ENCODE data around the gene CCDC73.
A peak's percentile ranks its signal among the peaks of the same experiment; 100 is the strongest.
"Not testable (repeated sequence)": the region's sequence is repeated elsewhere in the genome, so short reads cannot be mapped to it uniquely, and the experiment has no call there.

Gene CCDC73

GRCh38 chr11:32794439-32794838 lies at the start of gene CCDC73:
Gene CCDC73 (minus strand): TSS chr11:32794662. CDS start chr11:32760243, 34,419 bp downstream.
- DNase-seq (ENCODE audit: low read depth in 1 of 2, low spot score in 1 of 2): no peak

GRCh38 chr11:32843544-32843943 lies 49.1 kb upstream of the CCDC73 start:
- no peak for DNase-seq (ENCODE audit: low read depth in 1 of 2, low spot score in 1 of 2)

- DNase-seq (ENCODE audit: low read depth in 1 of 2, low spot score in 1 of 2): no peak
Observed at GRCh38 chr11:32840587-32840986, 46.1 kb upstream of the CCDC73 start.

- DNase-seq (ENCODE audit: low read depth in 1 of 2, low spot score in 1 of 2): no peak
Observed at GRCh38 chr11:32839308-32839707, 44.8 kb upstream of the CCDC73 start.

GRCh38 chr11:32838505-32839274 lies 44.2 kb upstream of the CCDC73 start:
- DNase-seq (ENCODE audit: low read depth in 1 of 2, low spot score in 1 of 2): no peak

- DNase-seq (ENCODE audit: low read depth in 1 of 2, low spot score in 1 of 2): no peak
Observed at GRCh38 chr11:32836946-32837345, 42.5 kb upstream of the CCDC73 start.

GRCh38 chr11:32833921-32834320 lies 39.5 kb upstream of the CCDC73 start:
- no peak for DNase-seq (ENCODE audit: low read depth in 1 of 2, low spot score in 1 of 2)

- DNase-seq (ENCODE audit: low read depth in 1 of 2, low spot score in 1 of 2): no peak
Observed at GRCh38 chr11:32831221-32831620, 36.8 kb upstream of the CCDC73 start.

GRCh38 chr11:32830796-32831195 lies 36.3 kb upstream of the CCDC73 start:
- no peak for DNase-seq (ENCODE audit: low read depth in 1 of 2, low spot score in 1 of 2)

- DNase-seq (ENCODE audit: low read depth in 1 of 2, low spot score in 1 of 2): no peak
Observed at GRCh38 chr11:32830413-32830738, 35.9 kb upstream of the CCDC73 start.

GRCh38 chr11:32829680-32830412 lies 35.4 kb upstream of the CCDC73 start, which contains the start of gene PRRG4:
Gene PRRG4 (plus strand): TSS chr11:32829927. CDS start chr11:32830530, 603 bp downstream.
- peak in 1 of 2 donors; percentile 34 for DNase-seq (ENCODE audit: low read depth in 1 of 2, low spot score in 1 of 2)

GRCh38 chr11:32829157-32829679 lies 34.8 kb upstream of the CCDC73 start:
- DNase-seq (ENCODE audit: low read depth in 1 of 2, low spot score in 1 of 2): no peak

GRCh38 chr11:32827276-32827675 lies 32.8 kb upstream of the CCDC73 start:
- no peak for DNase-seq (ENCODE audit: low read depth in 1 of 2, low spot score in 1 of 2)

- no peak for DNase-seq (ENCODE audit: low read depth in 1 of 2, low spot score in 1 of 2)
Observed at GRCh38 chr11:32826113-32826512, 31.7 kb upstream of the CCDC73 start.

- DNase-seq (ENCODE audit: low read depth in 1 of 2, low spot score in 1 of 2): not testable (repeated sequence)
Observed at GRCh38 chr11:32823617-32824016, 29.2 kb upstream of the CCDC73 start.

- DNase-seq (ENCODE audit: low read depth in 1 of 2, low spot score in 1 of 2): no peak
Observed at GRCh38 chr11:32821917-32822560, 27.6 kb upstream of the CCDC73 start.

- DNase-seq (ENCODE audit: low read depth in 1 of 2, low spot score in 1 of 2): no peak
Observed at GRCh38 chr11:32821517-32821916, 27.1 kb upstream of the CCDC73 start.

GRCh38 chr11:32820497-32820896 lies 26.0 kb upstream of the CCDC73 start:
- no peak for DNase-seq (ENCODE audit: low read depth in 1 of 2, low spot score in 1 of 2)

GRCh38 chr11:32819187-32819586 lies 24.7 kb upstream of the CCDC73 start:
- DNase-seq (ENCODE audit: low read depth in 1 of 2, low spot score in 1 of 2): no peak

GRCh38 chr11:32817852-32818183 lies 23.4 kb upstream of the CCDC73 start:
- DNase-seq (ENCODE audit: low read depth in 1 of 2, low spot score in 1 of 2): no peak

GRCh38 chr11:32817181-32817851 lies 22.9 kb upstream of the CCDC73 start:
- no peak for DNase-seq (ENCODE audit: low read depth in 1 of 2, low spot score in 1 of 2)

Measured in stimulated activated CD4-positive, alpha-beta T cell treated with anti-CD3 and anti-CD28 coated beads, Interleukin-15, amount 100 ng/mL, for 1 hour (primary cell).